NCI-H1436 (cell line): Measurements from ENCODE around the gene DENND5B.
"Not testable (repeated sequence)": the region's sequence is repeated elsewhere in the genome, so short reads cannot be mapped to it uniquely, and the experiment has no call there.

Experiments
- DNase-seq: peaks from one replicate; lab custom pipeline; 2025; lab: John Stamatoyannopoulos, UW

DENND5B gene

GRCh38 chr12:31506515-31507306, 84.2 kb downstream of the DENND5B start:
- DNase-seq, result no peak

GRCh38 chr12:31504625-31505222, 86.2 kb downstream of the DENND5B start:
- DNase-seq, result no peak

- DNase-seq, result not testable (repeated sequence)
Measured at GRCh38 chr12:31501014-31501413, 89.9 kb downstream of the DENND5B start.

GRCh38 chr12:31499567-31499966, 91.4 kb downstream of the DENND5B start:
- no peak for DNase-seq

GRCh38 chr12:31498424-31498823, 92.5 kb downstream of the DENND5B start:
- DNase-seq, result no peak

- no peak for DNase-seq
Measured at GRCh38 chr12:31496257-31496656, 94.7 kb downstream of the DENND5B start.

GRCh38 chr12:31494455-31494854, 96.5 kb downstream of the DENND5B start:
- peak; percentile 32 for DNase-seq

GRCh38 chr12:31492599-31493196, 98.2 kb downstream of the DENND5B start:
- no peak for DNase-seq

GRCh38 chr12:31491841-31492598, 98.9 kb downstream of the DENND5B start:
- no peak for DNase-seq

GRCh38 chr12:31491241-31491794, 99.6 kb downstream of the DENND5B start:
- DNase-seq, result no peak

- DNase-seq, result no peak
Measured at GRCh38 chr12:31488737-31489338, 102.1 kb downstream of the DENND5B start.

GRCh38 chr12:31485571-31485970, 105.4 kb downstream of the DENND5B start:
- no peak for DNase-seq

- no peak for DNase-seq
Measured at GRCh38 chr12:31482816-31483215, 108.1 kb downstream of the DENND5B start.

GRCh38 chr12:31481415-31481814, 109.5 kb downstream of the DENND5B start:
- no peak for DNase-seq

- DNase-seq, result no peak
Measured at GRCh38 chr12:31479516-31480210, 111.3 kb downstream of the DENND5B start.

- DNase-seq, result no peak
Measured at GRCh38 chr12:31478898-31479297, 112.0 kb downstream of the DENND5B start.

GRCh38 chr12:31478425-31478824, 112.5 kb downstream of the DENND5B start:
- no peak for DNase-seq

GRCh38 chr12:31477687-31478086, 113.2 kb downstream of the DENND5B start:
- no peak for DNase-seq

GRCh38 chr12:31476437-31476836, 114.5 kb downstream of the DENND5B start:
- DNase-seq, result no peak

GRCh38 chr12:31475610-31476009, 115.3 kb downstream of the DENND5B start:
- not testable (repeated sequence) for DNase-seq

- no peak for DNase-seq
Measured at GRCh38 chr12:31474751-31475150, 116.2 kb downstream of the DENND5B start.
